ENCODE measurements around the gene TRPC3.

DNA sequence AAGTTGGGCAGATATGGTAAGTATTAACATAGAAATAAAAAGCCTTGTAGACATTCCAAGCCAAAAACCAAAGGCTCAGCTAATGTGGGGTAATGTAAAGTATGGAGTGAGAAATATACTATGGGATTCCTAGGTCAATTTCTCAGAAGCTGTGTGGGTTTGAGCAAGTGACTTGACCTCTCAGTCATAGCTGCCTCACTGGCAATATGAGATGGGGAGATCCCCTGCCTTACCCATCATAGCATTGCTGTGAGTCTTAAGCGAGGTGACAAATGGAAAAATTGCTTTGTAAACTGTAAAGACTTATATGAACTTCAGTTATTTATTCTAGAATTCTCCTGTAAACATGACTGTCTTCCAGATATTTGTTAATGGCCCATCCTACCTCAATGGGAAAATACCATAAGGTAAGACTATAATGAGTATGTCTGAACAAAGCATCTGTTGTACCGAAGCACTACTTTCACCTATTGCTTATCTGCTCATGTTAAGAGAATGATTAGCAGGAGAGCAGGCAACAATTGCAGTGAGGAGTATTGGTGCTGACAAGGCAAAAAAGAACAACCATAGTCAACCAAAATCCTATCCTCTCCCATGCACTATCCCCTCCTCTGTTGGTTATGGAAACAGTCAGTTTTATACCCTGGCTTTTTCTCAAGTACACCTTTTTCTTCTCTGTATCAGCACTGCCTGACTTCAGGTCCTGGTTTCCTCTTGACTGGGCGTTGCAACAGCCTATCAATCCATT is 44.1 kb upstream of the TRPC3 start:
- TF ChIP-seq, protein P1, sequence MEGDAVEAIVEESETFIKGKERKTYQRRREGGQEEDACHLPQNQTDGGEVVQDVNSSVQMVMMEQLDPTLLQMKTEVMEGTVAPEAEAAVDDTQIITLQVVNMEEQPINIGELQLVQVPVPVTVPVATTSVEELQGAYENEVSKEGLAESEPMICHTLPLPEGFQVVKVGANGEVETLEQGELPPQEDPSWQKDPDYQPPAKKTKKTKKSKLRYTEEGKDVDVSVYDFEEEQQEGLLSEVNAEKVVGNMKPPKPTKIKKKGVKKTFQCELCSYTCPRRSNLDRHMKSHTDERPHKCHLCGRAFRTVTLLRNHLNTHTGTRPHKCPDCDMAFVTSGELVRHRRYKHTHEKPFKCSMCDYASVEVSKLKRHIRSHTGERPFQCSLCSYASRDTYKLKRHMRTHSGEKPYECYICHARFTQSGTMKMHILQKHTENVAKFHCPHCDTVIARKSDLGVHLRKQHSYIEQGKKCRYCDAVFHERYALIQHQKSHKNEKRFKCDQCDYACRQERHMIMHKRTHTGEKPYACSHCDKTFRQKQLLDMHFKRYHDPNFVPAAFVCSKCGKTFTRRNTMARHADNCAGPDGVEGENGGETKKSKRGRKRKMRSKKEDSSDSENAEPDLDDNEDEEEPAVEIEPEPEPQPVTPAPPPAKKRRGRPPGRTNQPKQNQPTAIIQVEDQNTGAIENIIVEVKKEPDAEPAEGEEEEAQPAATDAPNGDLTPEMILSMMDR (IDR thresholded peaks at IDR 0.05): no peak
- TF ChIP-seq POLR2AphosphoS5 (IDR thresholded peaks at IDR 0.05; ENCODE audit: insufficient read depth in 1 of 2, low read depth in 1 of 2) (no peak), POLR2A (IDR thresholded peaks at IDR 0.05) (no peak)

All from vagina (tissue), 2 donors.